CD8-positive, alpha-beta memory T cell (primary cell): ENCODE data around the gene AOAH. TPM values are rescaled to one million over a fixed set of nuclear protein-coding genes. Genes with fewer than 3 reads are reported as not detected.
"Not testable (repeated sequence)": the region's sequence is repeated elsewhere in the genome, so short reads cannot be mapped to it uniquely, and the experiment has no call there.

Source experiments
- CTCF ChIA-PET: fragments of 350-600 bp; sonication (Branson Sonifier 250); formaldehyde crosslinking; loops from one replicate; lab custom pipeline; 2021; ENCODE audit warnings: antibody characterized with exemption; lab: Charles Lee
- POLR2A ChIA-PET: fragments of 350-600 bp; sonication (Branson Sonifier 250); formaldehyde crosslinking; loops from one replicate; lab custom pipeline; 2021; ENCODE audit warnings: antibody characterized with exemption; lab: Charles Lee
- DNase-seq, 5 donors: peaks; one replicate each; pipeline versions ENCODE4 v3.0.0 to v3.0.0-alpha.2; 2020 to 2022; ENCODE audit warnings: mixed read lengths in 1 of 5
- H3K27ac ChIP-seq: one replicate; pipeline ENCODE4 v1.7.0; 2013; ENCODE audit warnings: low read depth, mild to moderate bottlenecking, low read length, moderate library complexity
- H3K27me3 ChIP-seq: 2 replicates; pipeline ENCODE4 v1.7.0; 2013; ENCODE audit warnings: low read length, mild to moderate bottlenecking; ENCODE audit not compliant: insufficient read depth, poor library complexity, severe bottlenecking
- H3K36me3 ChIP-seq: 2 replicates; pipeline ENCODE4 v1.7.0; 2013; ENCODE audit warnings: mild to moderate bottlenecking, low read length, moderate library complexity; ENCODE audit not compliant: insufficient read depth
- H3K4me1 ChIP-seq: 2 replicates; pipeline ENCODE4 v1.7.0; 2013; ENCODE audit warnings: mild to moderate bottlenecking, low read length, moderate library complexity; ENCODE audit not compliant: insufficient read depth
- H3K4me3 ChIP-seq: 2 replicates; pipeline ENCODE4 v1.7.0; 2013; ENCODE audit warnings: mild to moderate bottlenecking, low read length
- H3K9me3 ChIP-seq: 2 replicates; pipeline ENCODE4 v1.7.0; 2013; ENCODE audit warnings: mild to moderate bottlenecking, low read length
- H3K27ac Mint-ChIP-seq, 8 donors: one replicate each; pipeline ENCODE4 v1.8.0; 2020 to 2021; ENCODE audit warnings: mixed read lengths in 8 of 8, mild to moderate bottlenecking in 6 of 8, inconsistent platforms in 3 of 8, moderate library complexity in 3 of 8
- H3K27me3 Mint-ChIP-seq, 2 donors: one replicate each; pipeline ENCODE4 v1.8.0; 2020 to 2021; ENCODE audit warnings: mixed read lengths in 2 of 2, mild to moderate bottlenecking in 1 of 2, moderate library complexity in 1 of 2
- H3K36me3 Mint-ChIP-seq, 3 donors: one replicate each; pipeline ENCODE4 v1.8.0; 2020 to 2021; ENCODE audit warnings: mixed read lengths in 3 of 3, inconsistent platforms in 1 of 3, mild to moderate bottlenecking in 1 of 3
- H3K4me1 Mint-ChIP-seq, 3 donors: one replicate each; pipeline ENCODE4 v1.8.0; 2020 to 2021; ENCODE audit warnings: mixed read lengths in 3 of 3, inconsistent platforms in 1 of 3, mild to moderate bottlenecking in 1 of 3
- H3K4me3 Mint-ChIP-seq, 7 donors: one replicate each; pipeline ENCODE4 v1.8.0; 2020 to 2021; ENCODE audit warnings: mixed read lengths in 7 of 7, mild to moderate bottlenecking in 6 of 7, moderate library complexity in 4 of 7, inconsistent platforms in 2 of 7
- H3K9me3 Mint-ChIP-seq, 5 donors: one replicate each; pipeline ENCODE4 v1.8.0; 2020 to 2022; ENCODE audit warnings: mixed read lengths in 5 of 5, mild to moderate bottlenecking in 3 of 5, moderate library complexity in 2 of 5, inconsistent platforms in 1 of 5
- polyA plus RNA-seq: library from polyadenylated mRNA; unstranded; fragments of 300-500 nt; fragmentation: Illumina TruSeq; gene quantifications from one replicate; pipeline ENCODE4 v1.2.3, GENCODE V29; 2021
- total RNA-seq, 2 experiments: library from RNA; stranded (reverse); gene quantifications; one replicate each; pipeline ENCODE4 v1.2.3, GENCODE V29; 2021

AOAH gene
- total and polyA plus RNA-seq, 3 experiments from 2014 or later = 25.0 to 59.2 (median 26.4) TPM

GRCh38 chr7:36469236-36469635, 255.1 kb downstream of the AOAH start:
- Mint-ChIP-seq H3K27ac (peak overlapping the region in 1 of 8 donors; percentile 64), H3K36me3 (peaks cover 0 to 4% (median 0%) of the 10 kb centered on the region in 3 donors), H3K27me3 (peaks cover 4 to 10% of the 10 kb centered on the region in 2 donors), H3K4me3 (no peak overlapping the region), H3K9me3 (no peaks in the 10 kb centered on the region), H3K4me1 (peaks cover 1 to 5% (median 4%) of the 10 kb centered on the region in 3 donors)
- Histone ChIP-seq H3K4me3 (no peak overlapping the region), H3K36me3 (no peaks in the 10 kb centered on the region), H3K27me3 (no peaks in the 10 kb centered on the region), H3K27ac (no peak overlapping the region), H3K4me1 (no peaks in the 10 kb centered on the region), H3K9me3 (no peaks in the 10 kb centered on the region)
- CTCF ChIA-PET = no interaction called here
- POLR2A ChIA-PET = no interaction called here
- DNase-seq = no peak

- no peak for DNase-seq
- H3K27me3 ChIP-seq = no peaks in the 10 kb centered on the region
- H3K9me3 ChIP-seq = no peaks in the 10 kb centered on the region
- no peaks in the 10 kb centered on the region for H3K36me3 ChIP-seq
- no peak overlapping the region for H3K27ac ChIP-seq
- Mint-ChIP-seq H3K36me3 (peaks cover 0 to 4% (median 0%) of the 10 kb centered on the region in 3 donors), H3K27ac (no peak overlapping the region), H3K27me3 (peaks cover 4 to 10% of the 10 kb centered on the region in 2 donors), H3K9me3 (no peaks in the 10 kb centered on the region), H3K4me1 (no peaks in the 10 kb centered on the region), H3K4me3 (no peak overlapping the region)
- no peaks in the 10 kb centered on the region for H3K4me1 ChIP-seq
- H3K4me3 ChIP-seq = no peak overlapping the region
- ChIA-PET CTCF (no interaction called here), POLR2A (no interaction called here)
These were observed 255.8 kb downstream of the AOAH start for GRCh38 chr7:36468370-36469101.

GRCh38 chr7:36466001-36466400, 258.3 kb downstream of the AOAH start:
- POLR2A ChIA-PET, CTCF ChIA-PET: not testable (repeated sequence)

GRCh38 chr7:36464271-36464670, 260.0 kb downstream of the AOAH start:
- Mint-ChIP-seq H3K4me3 (no peak overlapping the region), H3K36me3 (peaks cover 0 to 4% (median 0%) of the 10 kb centered on the region in 3 donors), H3K27ac (no peak overlapping the region), H3K4me1 (no peaks in the 10 kb centered on the region), H3K9me3 (no peaks in the 10 kb centered on the region), H3K27me3 (peaks cover 4 to 10% of the 10 kb centered on the region in 2 donors)
- ChIA-PET POLR2A (no interaction called here), CTCF (interaction anchor here (0.9 to 1.2 kb wide), 2 partner anchors 8 to 734 kb away, joined by 3 read pairs; no protein-coding TSS in a partner anchor)
- Histone ChIP-seq H3K36me3 (no peaks in the 10 kb centered on the region), H3K27ac (no peak overlapping the region), H3K27me3 (no peaks in the 10 kb centered on the region), H3K9me3 (no peaks in the 10 kb centered on the region), H3K4me1 (no peaks in the 10 kb centered on the region), H3K4me3 (no peak overlapping the region)
- no peak for DNase-seq

More at GRCh38 chr7:36466001-36466400, 258.3 kb downstream of the AOAH start:
- not testable (repeated sequence) for H3K4me1 ChIP-seq, H3K9me3 ChIP-seq, H3K27me3 ChIP-seq, H3K4me3 Mint-ChIP-seq, H3K36me3 ChIP-seq, H3K4me1 Mint-ChIP-seq, H3K27me3 Mint-ChIP-seq, DNase-seq, H3K4me3 ChIP-seq, H3K27ac Mint-ChIP-seq, H3K27ac ChIP-seq, H3K9me3 Mint-ChIP-seq, H3K36me3 Mint-ChIP-seq
